Mesenchymal stem cell (in vitro differentiated cells and primary cell): ENCODE data around the gene ZWILCH.

Experiments used
- DNase-seq: peaks from one replicate; pipeline ENCODE4 v3.0.0-alpha.2; 2013
- H2AFZ ChIP-seq: one replicate; pipeline ENCODE4 v1.6.1; 2013; ENCODE audit warnings: low read depth, mild to moderate bottlenecking, control low read depth, inconsistent platforms, low read length, moderate library complexity
- H2AK5ac ChIP-seq: 2 replicates; pipeline ENCODE4 v1.6.1; 2013; ENCODE audit warnings: low read length, moderate library complexity, mild to moderate bottlenecking, inconsistent platforms; ENCODE audit not compliant: severe bottlenecking
- H2BK120ac ChIP-seq: one replicate; pipeline ENCODE4 v1.6.1; 2013; ENCODE audit warnings: low read depth, mild to moderate bottlenecking, inconsistent platforms, low read length, moderate library complexity
- H2BK12ac ChIP-seq, 2 experiments: one replicate each; pipeline ENCODE4 v1.6.1; 2013; ENCODE audit warnings: inconsistent platforms in 2 of 2, low read length in 2 of 2, mild to moderate bottlenecking in 2 of 2, moderate library complexity in 2 of 2, control low read depth in 1 of 2
- H2BK15ac ChIP-seq: one replicate; pipeline ENCODE4 v1.6.1; 2013; ENCODE audit warnings: mild to moderate bottlenecking, low read depth, inconsistent platforms; ENCODE audit not compliant: poor library complexity, severe bottlenecking
- H2BK5ac ChIP-seq: 2 replicates; pipeline ENCODE4 v1.6.1; 2013; ENCODE audit warnings: low read depth, mild to moderate bottlenecking, low read length, control low read depth, inconsistent platforms; ENCODE audit not compliant: poor library complexity, severe bottlenecking
- H3K14ac ChIP-seq, 2 experiments: one replicate each; pipeline ENCODE4 v1.6.1; 2013; ENCODE audit warnings: inconsistent platforms in 2 of 2, low read length in 2 of 2, control low read depth in 1 of 2, mild to moderate bottlenecking in 1 of 2, moderate library complexity in 1 of 2
- H3K18ac ChIP-seq, 2 experiments: one replicate each; pipeline ENCODE4 v1.6.1; 2013; ENCODE audit warnings: inconsistent platforms in 2 of 2, low read length in 2 of 2, control low read depth in 1 of 2, low read depth in 1 of 2, mild to moderate bottlenecking in 1 of 2
- H3K23ac ChIP-seq, 2 experiments: one replicate each; pipeline ENCODE4 v1.6.1; 2013; ENCODE audit warnings: inconsistent platforms in 2 of 2, low read length in 2 of 2, mild to moderate bottlenecking in 2 of 2, moderate library complexity in 2 of 2, control low read depth in 1 of 2
- H3K27ac ChIP-seq: 2 replicates; pipeline ENCODE4 v1.5.1; 2013; ENCODE audit warnings: mild to moderate bottlenecking, moderate library complexity, low read length, control low read depth, inconsistent platforms; ENCODE audit not compliant: poor library complexity, severe bottlenecking
- H3K27me3 ChIP-seq, 2 experiments: 2 replicates each; pipeline versions ENCODE4 v1.6.1 to v1.7.0; 2013; ENCODE audit warnings: low read length in 2 of 2, mild to moderate bottlenecking in 2 of 2, moderate library complexity in 2 of 2, control low read depth in 1 of 2, inconsistent platforms in 1 of 2; ENCODE audit not compliant: control insufficient read depth in 1 of 2, insufficient read depth in 1 of 2
- H3K36me3 ChIP-seq, 2 experiments: 2 replicates each; pipeline versions ENCODE4 v1.6.1 to v1.7.0; 2013; ENCODE audit warnings: low read length in 2 of 2, control low read depth in 1 of 2, inconsistent platforms in 1 of 2, low read depth in 1 of 2, mild to moderate bottlenecking in 1 of 2; ENCODE audit not compliant: insufficient read depth in 2 of 2, control insufficient read depth in 1 of 2
- H3K4ac ChIP-seq, 2 experiments: one replicate each; pipeline ENCODE4 v1.6.1; 2013; ENCODE audit warnings: inconsistent platforms in 2 of 2, low read length in 2 of 2, mild to moderate bottlenecking in 2 of 2, moderate library complexity in 2 of 2, control low read depth in 1 of 2, low read depth in 1 of 2
- H3K4me1 ChIP-seq: 2 replicates; pipeline ENCODE4 v1.6.1; 2013; ENCODE audit warnings: low read depth, low read length, control low read depth; ENCODE audit not compliant: control insufficient read depth, insufficient read depth
- H3K4me2 ChIP-seq: 2 replicates; pipeline ENCODE4 v1.6.1; 2013; ENCODE audit warnings: low read length, mild to moderate bottlenecking, inconsistent platforms; ENCODE audit not compliant: poor library complexity, severe bottlenecking
- H3K4me3 ChIP-seq, 2 experiments: 2 replicates each; pipeline versions ENCODE4 v1.5.1 to v1.7.0; 2013; ENCODE audit warnings: low read length in 2 of 2, mild to moderate bottlenecking in 2 of 2, control low read depth in 1 of 2, low read depth in 1 of 2; ENCODE audit not compliant: insufficient read depth in 1 of 2
- H3K79me1 ChIP-seq: replicated peaks from 2 replicates; pipeline ENCODE4 v1.6.1; 2013; ENCODE audit warnings: mild to moderate bottlenecking, control low read depth, low read length, inconsistent platforms; ENCODE audit not compliant: poor library complexity, severe bottlenecking
- H3K9ac ChIP-seq: 2 replicates; pipeline ENCODE4 v1.7.0; 2013; ENCODE audit warnings: mild to moderate bottlenecking, low read length, moderate library complexity
- H3K9me3 ChIP-seq: 2 replicates; pipeline ENCODE4 v1.7.0; 2013; ENCODE audit warnings: mild to moderate bottlenecking, low read length; ENCODE audit not compliant: control insufficient read depth
- H4K8ac ChIP-seq: one replicate; pipeline ENCODE4 v1.6.1; 2013; ENCODE audit warnings: inconsistent platforms, mild to moderate bottlenecking, low read length, moderate library complexity
- H4K91ac ChIP-seq: one replicate; pipeline ENCODE4 v1.6.1; 2013; ENCODE audit warnings: mild to moderate bottlenecking, low read length, inconsistent platforms
- WGBS: methylation state at CpG from one replicate; pipeline ENCODE4 v1.1.7; 2013; ENCODE audit warnings: mixed read lengths; 5-methylcytosine and 5-hydroxymethylcytosine counted together

The ZWILCH gene

DNA sequence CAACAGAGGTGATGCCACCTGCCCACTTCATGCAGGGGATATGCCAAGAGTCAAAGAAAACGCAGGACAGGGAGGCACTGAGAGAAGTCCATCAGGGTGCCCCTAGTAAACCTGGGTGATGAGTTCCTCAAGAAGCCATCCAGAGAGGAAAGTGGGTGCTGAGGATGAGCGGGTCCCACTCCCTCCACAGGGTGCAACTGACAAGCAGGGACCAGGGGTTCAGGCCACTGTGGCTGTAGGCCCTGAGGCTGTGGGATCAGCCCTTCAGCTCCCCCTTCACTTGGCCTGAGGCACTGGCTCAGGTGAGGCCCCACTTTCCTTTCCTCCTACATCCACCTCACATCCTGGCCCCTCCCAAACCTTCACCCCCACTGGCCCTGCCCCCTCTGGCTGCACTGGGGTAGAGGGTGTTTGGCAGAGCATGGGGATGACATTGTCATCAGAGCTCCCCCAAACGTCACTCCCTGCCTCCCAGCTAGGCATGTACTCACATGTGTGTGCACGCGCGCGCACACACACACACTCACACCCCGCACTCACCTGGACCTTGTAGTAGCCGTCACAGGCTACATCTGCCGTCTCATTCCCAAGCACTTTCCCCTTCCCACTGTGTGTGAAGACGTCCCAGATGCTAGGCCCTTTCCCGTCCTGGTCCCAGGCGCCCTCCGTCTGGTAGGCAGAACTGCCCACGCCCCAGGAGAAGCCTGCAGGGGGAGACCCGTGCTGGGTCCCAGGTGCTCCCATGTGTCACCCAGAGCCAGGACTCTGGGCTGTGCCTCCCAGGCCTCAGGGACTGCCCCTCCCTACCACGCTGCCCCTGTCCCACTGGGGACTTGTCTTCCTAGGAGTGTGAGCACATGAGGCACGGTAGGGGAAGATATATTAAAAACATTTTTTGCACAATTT is 59.3 kb downstream of the ZWILCH start:
- WGBS, result 93% methylated on average over 16 of the region's 18 CpGs
- Histone ChIP-seq H2BK12ac (peak overlapping the region; percentile 11 to 45), H3K27me3 (no peaks in the 10 kb centered on the region), H3K36me3 (peaks cover 0 to 15% of the 10 kb centered on the region in 2 experiments), H2AFZ (no peak overlapping the region), H3K4me3 (no peak overlapping the region), H3K27ac (no peak overlapping the region), H3K9me3 (no peaks in the 10 kb centered on the region), H3K4me1 (peaks cover 29% of the 10 kb centered on the region), H4K8ac (no peak overlapping the region), H2AK5ac (no peak overlapping the region), H2BK120ac (no peak overlapping the region), H3K4ac (no peak overlapping the region), H3K79me1 (peaks cover 12% of the 10 kb centered on the region), H2BK15ac (no peak overlapping the region), H2BK5ac (no peak overlapping the region), H3K9ac (no peak overlapping the region), H3K23ac (no peak overlapping the region), H3K18ac (no peak overlapping the region), H3K4me2 (no peak overlapping the region), H4K91ac (no peak overlapping the region), H3K14ac (peak overlapping the region in 1 of 2 experiments; percentile 53)
- no peak for DNase-seq

DNA sequence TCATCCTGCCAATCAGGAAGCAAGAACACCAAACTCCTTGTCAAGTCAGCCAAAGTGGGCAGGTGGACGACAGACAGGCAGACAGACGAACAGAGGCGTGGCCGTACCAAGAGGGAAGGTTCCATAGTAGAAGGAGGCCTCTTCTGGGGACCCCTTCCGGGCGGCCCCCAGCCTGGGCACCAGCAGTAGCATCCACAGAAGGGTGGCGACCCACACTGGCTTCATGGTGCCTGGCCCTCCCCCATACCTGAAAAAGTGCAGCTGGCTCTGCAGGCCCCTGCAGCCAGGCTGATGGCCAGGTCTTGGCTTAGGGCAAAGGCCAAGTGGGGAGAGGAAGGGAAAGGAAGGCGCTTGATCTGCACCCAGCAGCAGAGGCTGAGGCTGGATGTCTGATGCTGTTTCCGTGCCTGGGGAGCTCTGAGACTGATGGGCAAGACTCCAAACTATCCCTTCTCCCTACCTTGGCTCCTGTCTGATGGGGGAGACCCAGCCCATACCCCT is 60.1 kb downstream of the ZWILCH start:
- H2BK12ac ChIP-seq, result peak overlapping the region; percentile 6 to 73
- H2AK5ac ChIP-seq, result peak overlapping the region; percentile 57
- peak overlapping the region; percentile 85 for H4K8ac ChIP-seq
- H3K4ac ChIP-seq, result peak overlapping the region; percentile 48 to 83
- peaks cover 0 to 15% of the 10 kb centered on the region in 2 experiments for H3K36me3 ChIP-seq
- H4K91ac ChIP-seq, result peak overlapping the region; percentile 84
- H3K4me3 ChIP-seq, result no peak overlapping the region
- no peak for DNase-seq
- H3K27ac ChIP-seq, result no peak overlapping the region
- peak overlapping the region; percentile 55 for H3K4me2 ChIP-seq
- H2BK15ac ChIP-seq, result peak overlapping the region; percentile 83
- no peak overlapping the region for H2AFZ ChIP-seq
- H2BK120ac ChIP-seq, result no peak overlapping the region
- no peak overlapping the region for H2BK5ac ChIP-seq
- H3K4me1 ChIP-seq, result peaks cover 29% of the 10 kb centered on the region
- peak overlapping the region in 1 of 2 experiments; percentile 31 for H3K14ac ChIP-seq
- peaks cover 12% of the 10 kb centered on the region for H3K79me1 ChIP-seq
- peak overlapping the region in 1 of 2 experiments; percentile 23 for H3K23ac ChIP-seq
- 72% methylated on average over 9 of the region's 9 CpGs for WGBS
- no peak overlapping the region for H3K9ac ChIP-seq
- H3K18ac ChIP-seq, result peak overlapping the region; percentile 31 to 86
- no peaks in the 10 kb centered on the region for H3K27me3 ChIP-seq
- no peaks in the 10 kb centered on the region for H3K9me3 ChIP-seq

DNA sequence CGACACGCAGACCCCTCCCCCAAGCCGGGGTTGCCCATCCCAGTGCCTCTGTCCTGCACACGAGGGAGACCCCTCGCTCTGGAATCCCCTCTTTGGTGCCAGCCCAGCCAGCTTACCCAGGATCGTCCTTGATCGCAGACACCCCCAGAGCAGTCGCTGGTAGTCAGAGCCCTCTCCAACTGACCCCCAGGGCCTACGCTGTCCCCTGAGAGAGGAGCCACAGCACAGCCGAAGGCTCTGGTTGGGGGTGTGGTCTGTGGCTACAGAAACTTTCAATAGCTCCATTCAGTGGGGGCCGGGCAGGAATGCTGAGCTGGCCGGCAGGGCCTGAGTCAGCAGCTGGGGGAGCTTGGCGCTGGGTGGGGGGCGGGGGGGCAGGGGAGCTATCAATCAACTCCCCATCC is 60.6 kb downstream of the ZWILCH start, which contains the start of gene LCTL:
Gene LCTL, minus strand, starts transcription at position 258 of the 404 bp plus-strand sequence. CDS start 633 bp downstream, outside the sequence.
- H3K18ac ChIP-seq, result peak within 1 kb of the TSS; percentile 86 to 88
- H2BK12ac ChIP-seq, result peak within 1 kb of the TSS; percentile 64 to 97
- peaks cover 29% of the 10 kb centered on the region for H3K4me1 ChIP-seq
- H4K91ac ChIP-seq, result peak within 1 kb of the TSS; percentile 84
- H3K9me3 ChIP-seq, result no peaks in the 10 kb centered on the region
- no peak within 1 kb of the TSS for H3K4me3 ChIP-seq
- peak within 1 kb of the TSS; percentile 43 for H2BK120ac ChIP-seq
- H3K9ac ChIP-seq, result no peak within 1 kb of the TSS
- peaks cover 0 to 12% of the 10 kb centered on the region in 2 experiments for H3K36me3 ChIP-seq
- peak within 1 kb of the TSS; percentile 85 for H4K8ac ChIP-seq
- DNase-seq, result peak; percentile 66
- H3K23ac ChIP-seq, result peak within 1 kb of the TSS in 1 of 2 experiments; percentile 23
- H3K79me1 ChIP-seq, result peaks cover 12% of the 10 kb centered on the region
- H3K4ac ChIP-seq, result peak within 1 kb of the TSS; percentile 48 to 83
- H2BK5ac ChIP-seq, result peak within 1 kb of the TSS; percentile 58
- peak within 1 kb of the TSS; percentile 60 for H2AFZ ChIP-seq
- H3K27ac ChIP-seq, result peak within 1 kb of the TSS; percentile 48
- no peaks in the 10 kb centered on the region for H3K27me3 ChIP-seq
- 16% methylated on average over 14 of the region's 14 CpGs for WGBS
- peak within 1 kb of the TSS in 1 of 2 experiments; percentile 38 for H3K14ac ChIP-seq
- peak within 1 kb of the TSS; percentile 90 for H2AK5ac ChIP-seq
- peak within 1 kb of the TSS; percentile 83 for H2BK15ac ChIP-seq
- H3K4me2 ChIP-seq, result peak within 1 kb of the TSS; percentile 55

DNA sequence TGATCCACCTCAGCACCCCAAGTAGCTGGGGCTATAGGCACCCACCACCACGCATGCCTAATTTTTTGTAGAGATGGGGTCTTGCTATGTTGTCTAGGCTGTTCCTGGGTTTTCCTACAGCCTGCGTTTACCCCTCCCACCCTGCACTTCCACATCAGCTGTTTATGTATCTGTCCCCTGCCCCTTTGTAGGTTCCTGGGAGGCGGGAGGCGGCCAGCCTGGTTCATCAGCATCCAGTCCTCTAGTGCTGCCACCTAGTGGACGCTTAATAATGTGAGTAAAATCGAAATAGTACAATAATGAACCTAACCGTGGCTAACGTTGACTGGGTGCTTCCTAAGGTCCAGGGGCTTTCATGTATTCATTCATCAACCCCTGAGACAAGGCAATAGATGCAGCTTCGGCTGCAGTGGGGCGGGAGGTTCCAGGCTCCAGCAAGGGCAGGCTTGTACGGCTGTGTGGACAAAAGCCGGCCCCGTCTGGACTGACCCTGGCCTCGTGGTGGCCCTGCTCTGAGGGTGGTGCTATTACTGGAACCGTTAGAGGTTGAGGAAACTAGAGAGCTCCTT is 61.9 kb downstream of the ZWILCH start:
- Histone ChIP-seq H3K4me1 (peaks cover 30% of the 10 kb centered on the region), H3K4me3 (no peak overlapping the region)

More for the DNA sequence above, 61.9 kb downstream of the ZWILCH start:
- no peak overlapping the region for H3K4me2 ChIP-seq
- H3K36me3 ChIP-seq, result peaks cover 0 to 8% of the 10 kb centered on the region in 2 experiments
- H2AK5ac ChIP-seq, result no peak overlapping the region
- peak overlapping the region; percentile 33 for H4K8ac ChIP-seq
- peak overlapping the region in 1 of 2 experiments; percentile 45 for H2BK12ac ChIP-seq
- H3K9me3 ChIP-seq, result no peaks in the 10 kb centered on the region
- H2BK5ac ChIP-seq, result no peak overlapping the region
- no peak overlapping the region for H3K4ac ChIP-seq
- 51% methylated on average over 14 of the region's 15 CpGs for WGBS
- H3K23ac ChIP-seq, result no peak overlapping the region
- no peak overlapping the region for H3K27ac ChIP-seq
- H4K91ac ChIP-seq, result no peak overlapping the region
- H3K79me1 ChIP-seq, result peaks cover 12% of the 10 kb centered on the region
- H2BK120ac ChIP-seq, result no peak overlapping the region
- peak overlapping the region in 1 of 2 experiments; percentile 73 for H3K18ac ChIP-seq
- H2BK15ac ChIP-seq, result no peak overlapping the region
- no peak overlapping the region for H3K9ac ChIP-seq
- peak; percentile 77 for DNase-seq
- no peak overlapping the region for H3K14ac ChIP-seq
- H3K27me3 ChIP-seq, result no peaks in the 10 kb centered on the region
- H2AFZ ChIP-seq, result peak overlapping the region; percentile 72
